Measurements from ENCODE around the gene BCLAF1. TPM values are rescaled to one million over a fixed set of nuclear protein-coding genes. Genes with fewer than 3 reads are reported as not detected.

BCLAF1 gene
- total and polyA plus RNA-seq, 9 of the 15 experiments (the other 6 are each of a cell fraction or from before 2014, with no cell fraction given), result 65.4 to 286 (median 165) TPM

DNA sequence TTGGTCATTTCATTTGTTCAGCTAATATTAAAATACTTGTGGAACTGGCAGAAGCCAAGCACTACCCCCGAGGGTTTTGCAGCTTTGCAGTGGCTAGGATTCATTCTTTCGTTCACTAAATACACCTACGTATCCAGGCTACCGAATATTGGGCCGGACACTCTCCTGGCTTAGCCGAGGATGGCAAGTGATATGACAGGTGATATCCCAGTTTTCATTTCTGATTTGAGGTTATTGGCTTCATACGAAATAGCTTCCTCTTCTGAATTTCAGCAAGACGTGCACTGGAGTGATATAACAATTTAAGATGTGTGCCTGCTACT is 39.0 kb downstream of the BCLAF1 start (continued):
- TF ChIP-seq, protein P1, sequence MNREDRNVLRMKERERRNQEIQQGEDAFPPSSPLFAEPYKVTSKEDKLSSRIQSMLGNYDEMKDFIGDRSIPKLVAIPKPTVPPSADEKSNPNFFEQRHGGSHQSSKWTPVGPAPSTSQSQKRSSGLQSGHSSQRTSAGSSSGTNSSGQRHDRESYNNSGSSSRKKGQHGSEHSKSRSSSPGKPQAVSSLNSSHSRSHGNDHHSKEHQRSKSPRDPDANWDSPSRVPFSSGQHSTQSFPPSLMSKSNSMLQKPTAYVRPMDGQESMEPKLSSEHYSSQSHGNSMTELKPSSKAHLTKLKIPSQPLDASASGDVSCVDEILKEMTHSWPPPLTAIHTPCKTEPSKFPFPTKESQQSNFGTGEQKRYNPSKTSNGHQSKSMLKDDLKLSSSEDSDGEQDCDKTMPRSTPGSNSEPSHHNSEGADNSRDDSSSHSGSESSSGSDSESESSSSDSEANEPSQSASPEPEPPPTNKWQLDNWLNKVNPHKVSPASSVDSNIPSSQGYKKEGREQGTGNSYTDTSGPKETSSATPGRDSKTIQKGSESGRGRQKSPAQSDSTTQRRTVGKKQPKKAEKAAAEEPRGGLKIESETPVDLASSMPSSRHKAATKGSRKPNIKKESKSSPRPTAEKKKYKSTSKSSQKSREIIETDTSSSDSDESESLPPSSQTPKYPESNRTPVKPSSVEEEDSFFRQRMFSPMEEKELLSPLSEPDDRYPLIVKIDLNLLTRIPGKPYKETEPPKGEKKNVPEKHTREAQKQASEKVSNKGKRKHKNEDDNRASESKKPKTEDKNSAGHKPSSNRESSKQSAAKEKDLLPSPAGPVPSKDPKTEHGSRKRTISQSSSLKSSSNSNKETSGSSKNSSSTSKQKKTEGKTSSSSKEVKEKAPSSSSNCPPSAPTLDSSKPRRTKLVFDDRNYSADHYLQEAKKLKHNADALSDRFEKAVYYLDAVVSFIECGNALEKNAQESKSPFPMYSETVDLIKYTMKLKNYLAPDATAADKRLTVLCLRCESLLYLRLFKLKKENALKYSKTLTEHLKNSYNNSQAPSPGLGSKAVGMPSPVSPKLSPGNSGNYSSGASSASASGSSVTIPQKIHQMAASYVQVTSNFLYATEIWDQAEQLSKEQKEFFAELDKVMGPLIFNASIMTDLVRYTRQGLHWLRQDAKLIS (CRISPR knock-in tag; IDR thresholded peaks at IDR 0.05), result 0 out of 2 replicates have a peak, but pooled peaks have one; percentile 3
- TF ChIP-seq, protein P2, sequence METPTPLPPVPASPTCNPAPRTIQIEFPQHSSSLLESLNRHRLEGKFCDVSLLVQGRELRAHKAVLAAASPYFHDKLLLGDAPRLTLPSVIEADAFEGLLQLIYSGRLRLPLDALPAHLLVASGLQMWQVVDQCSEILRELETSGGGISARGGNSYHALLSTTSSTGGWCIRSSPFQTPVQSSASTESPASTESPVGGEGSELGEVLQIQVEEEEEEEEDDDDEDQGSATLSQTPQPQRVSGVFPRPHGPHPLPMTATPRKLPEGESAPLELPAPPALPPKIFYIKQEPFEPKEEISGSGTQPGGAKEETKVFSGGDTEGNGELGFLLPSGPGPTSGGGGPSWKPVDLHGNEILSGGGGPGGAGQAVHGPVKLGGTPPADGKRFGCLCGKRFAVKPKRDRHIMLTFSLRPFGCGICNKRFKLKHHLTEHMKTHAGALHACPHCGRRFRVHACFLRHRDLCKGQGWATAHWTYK (CRISPR knock-in tag; IDR thresholded peaks at IDR 0.05), result 0 out of 2 replicates have a peak, but pooled peaks have one; percentile 0
- TF ChIP-seq ZNF668 (CRISPR knock-in tag; IDR thresholded peaks at IDR 0.05) (0 out of 2 replicates have a peak, but pooled peaks have one; percentile 16), POLR2H (tag; IDR thresholded peaks at IDR 0.05; ENCODE audit: low read depth) (0 out of 2 replicates have a peak, but pooled peaks have one; percentile 16), ZNF644 (tag; IDR thresholded peaks at IDR 0.05; ENCODE audit: low read depth) (no peak), HLTF (IDR thresholded peaks at IDR 0.05) (no peak), SRSF1 (IDR thresholded peaks at IDR 0.05; ENCODE audit: low read depth, low read length) (no peak)
- TF ChIP-seq, protein P3, sequence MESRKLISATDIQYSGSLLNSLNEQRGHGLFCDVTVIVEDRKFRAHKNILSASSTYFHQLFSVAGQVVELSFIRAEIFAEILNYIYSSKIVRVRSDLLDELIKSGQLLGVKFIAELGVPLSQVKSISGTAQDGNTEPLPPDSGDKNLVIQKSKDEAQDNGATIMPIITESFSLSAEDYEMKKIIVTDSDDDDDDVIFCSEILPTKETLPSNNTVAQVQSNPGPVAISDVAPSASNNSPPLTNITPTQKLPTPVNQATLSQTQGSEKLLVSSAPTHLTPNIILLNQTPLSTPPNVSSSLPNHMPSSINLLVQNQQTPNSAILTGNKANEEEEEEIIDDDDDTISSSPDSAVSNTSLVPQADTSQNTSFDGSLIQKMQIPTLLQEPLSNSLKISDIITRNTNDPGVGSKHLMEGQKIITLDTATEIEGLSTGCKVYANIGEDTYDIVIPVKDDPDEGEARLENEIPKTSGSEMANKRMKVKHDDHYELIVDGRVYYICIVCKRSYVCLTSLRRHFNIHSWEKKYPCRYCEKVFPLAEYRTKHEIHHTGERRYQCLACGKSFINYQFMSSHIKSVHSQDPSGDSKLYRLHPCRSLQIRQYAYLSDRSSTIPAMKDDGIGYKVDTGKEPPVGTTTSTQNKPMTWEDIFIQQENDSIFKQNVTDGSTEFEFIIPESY (CRISPR knock-in tag; IDR thresholded peaks at IDR 0.05), result no peak
